NCI-H82 treated with DMSO at 0.1 percent for 48 hours (cell line): ENCODE results near the gene PSMD12.
"Not testable (repeated sequence)": the region's sequence is repeated elsewhere in the genome, so short reads cannot be mapped to it uniquely, and the experiment has no call there.

Experiments
- DNase-seq: peaks from one replicate; lab custom pipeline; 2025; ENCODE audit not compliant: unreplicated experiment; lab: John Stamatoyannopoulos, UW

The PSMD12 gene

GRCh38 chr17:67359960-67360791 lies 6.2 kb downstream of the PSMD12 start:
- DNase-seq, result peak; percentile 16

GRCh38 chr17:67358612-67359011 lies 7.8 kb downstream of the PSMD12 start:
- DNase-seq, result no peak

- DNase-seq, result no peak
Measured at GRCh38 chr17:67353929-67354574, 12.3 kb downstream of the PSMD12 start.

DNA sequence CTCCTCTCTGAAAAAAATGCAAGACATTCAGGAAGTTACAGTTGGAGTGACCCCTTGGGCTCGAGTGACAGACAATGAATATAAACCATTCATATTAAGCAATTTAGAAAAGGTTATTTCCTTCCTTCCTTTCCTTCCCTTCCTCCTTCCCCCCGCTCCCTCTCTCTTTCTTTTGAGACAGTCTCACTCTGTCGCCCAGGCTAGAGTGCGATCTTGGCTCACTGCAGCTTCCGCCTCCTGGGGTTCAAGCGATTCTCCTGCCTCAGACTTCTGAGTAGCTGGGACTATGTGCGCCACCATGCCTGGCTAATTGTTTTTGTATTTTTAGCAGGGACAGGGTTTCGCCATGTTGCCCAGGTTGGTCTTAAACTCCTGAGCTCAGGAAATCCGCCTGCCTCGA lies 13.2 kb downstream of the PSMD12 start:
- DNase-seq, result no peak

DNA sequence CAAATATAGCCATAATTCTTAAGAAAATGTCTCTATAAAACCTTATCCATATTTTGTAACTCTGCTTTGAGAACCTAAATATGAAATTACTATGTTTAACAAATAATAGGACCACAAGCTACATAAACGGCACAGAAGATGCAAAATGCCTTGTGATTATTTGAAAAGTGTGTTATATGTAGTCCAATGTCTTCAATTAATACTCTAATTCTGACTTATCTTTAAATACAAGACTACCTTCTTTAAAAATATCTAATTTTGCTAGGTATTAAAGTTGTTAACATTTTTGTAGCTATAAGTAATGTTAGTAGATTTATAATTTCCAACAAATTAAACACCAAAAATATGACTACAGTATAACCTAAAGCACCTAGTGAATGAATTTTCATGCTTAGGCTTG lies 17.0 kb downstream of the PSMD12 start:
- DNase-seq, result no peak

GRCh38 chr17:67347826-67348225 lies 18.6 kb downstream of the PSMD12 start:
- DNase-seq, result no peak

DNA sequence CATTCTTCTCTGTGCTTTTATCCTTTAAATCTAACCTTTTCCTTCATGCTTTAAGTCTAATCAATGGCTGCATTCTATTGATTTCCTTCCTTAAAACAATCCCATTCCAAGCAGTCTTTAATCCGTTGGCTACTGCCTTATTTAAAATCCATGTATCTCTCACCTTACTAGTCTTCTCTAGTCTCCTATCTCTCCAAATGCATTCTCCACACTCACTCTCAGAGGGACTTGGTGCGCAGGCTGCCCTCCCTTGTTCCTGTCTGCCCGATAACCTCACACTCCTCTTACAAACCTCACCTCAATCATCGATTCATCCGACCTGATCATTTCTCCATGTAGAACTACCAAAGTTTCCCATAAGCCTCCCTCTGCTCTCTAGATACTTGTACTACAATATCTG lies 23.1 kb downstream of the PSMD12 start:
- DNase-seq, result no peak

DNA sequence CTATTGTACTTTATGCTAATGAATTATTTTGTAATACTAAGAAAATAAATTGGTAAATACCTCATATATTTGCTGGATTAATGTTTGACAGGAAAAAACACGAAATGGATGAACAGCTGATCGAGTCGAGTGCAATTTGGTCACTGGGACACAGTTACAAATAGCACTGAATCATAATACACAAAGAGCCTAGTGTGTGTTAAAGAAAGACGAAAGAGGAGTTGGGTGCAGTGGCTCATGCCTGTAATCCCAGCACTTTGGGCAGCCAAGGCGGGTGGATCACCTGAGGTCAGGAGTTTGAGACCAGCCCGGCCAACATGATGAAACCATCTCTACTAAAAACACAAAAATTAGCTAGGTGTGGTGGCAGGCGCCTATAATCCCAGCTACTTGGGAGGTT lies 28.0 kb downstream of the PSMD12 start:
- not testable (repeated sequence) for DNase-seq

GRCh38 chr17:67336859-67337258 lies 29.5 kb downstream of the PSMD12 start:
- DNase-seq, result no peak

DNA sequence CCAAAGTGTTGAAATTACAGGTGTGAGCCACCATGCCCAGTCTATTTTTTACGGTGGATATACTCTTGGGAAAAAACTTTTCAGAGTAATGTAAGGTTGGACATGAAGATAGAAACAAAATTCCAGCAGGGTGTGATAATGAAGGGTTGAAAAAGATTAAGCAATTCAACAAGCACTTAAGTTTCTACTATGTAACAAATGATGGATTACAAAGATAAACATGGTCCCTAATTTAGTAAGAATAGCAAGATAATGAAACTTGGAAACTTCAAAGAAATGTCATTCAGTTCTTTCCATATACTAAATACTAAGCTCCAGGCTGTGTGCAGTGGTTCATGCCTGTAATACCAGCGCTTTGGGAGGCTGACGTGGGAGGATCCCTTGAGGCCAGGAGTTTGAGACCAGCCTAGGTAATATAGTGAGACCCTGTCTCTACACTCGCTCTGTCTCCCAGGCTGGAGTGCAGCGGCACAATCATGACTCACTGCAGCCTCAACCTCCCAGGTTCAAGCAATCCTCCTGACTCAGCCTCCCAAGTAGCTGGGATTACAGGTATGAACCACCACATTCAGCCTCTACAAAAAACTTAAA lies 31.0 kb downstream of the PSMD12 start:
- no peak for DNase-seq

- DNase-seq, result not testable (repeated sequence)
Measured at GRCh38 chr17:67332162-67332508, 34.2 kb downstream of the PSMD12 start.

GRCh38 chr17:67331381-67332161 lies 34.8 kb downstream of the PSMD12 start:
- not testable (repeated sequence) for DNase-seq

DNA sequence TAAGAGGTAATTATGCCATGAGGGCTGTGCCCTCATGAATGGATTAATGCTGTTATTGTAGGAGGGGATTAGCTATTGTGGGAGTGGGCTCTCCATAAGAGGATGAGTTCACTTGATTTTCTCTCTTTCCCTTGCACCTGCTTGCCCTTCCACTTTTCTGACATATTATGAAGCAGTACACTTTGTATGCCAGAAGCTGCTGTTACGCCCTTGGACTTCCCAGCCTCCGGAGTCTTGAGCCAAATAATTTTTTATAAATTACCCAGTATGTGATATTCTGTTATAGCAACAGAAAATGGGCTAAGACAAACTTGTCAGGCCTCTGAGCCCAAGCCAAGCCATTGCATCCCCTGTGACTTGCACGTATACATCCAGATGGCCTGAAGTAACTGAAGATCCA lies 38.4 kb downstream of the PSMD12 start:
- DNase-seq, result peak; percentile 95

GRCh38 chr17:67326959-67327745 lies 39.2 kb downstream of the PSMD12 start:
- peak; percentile 95 for DNase-seq

DNA sequence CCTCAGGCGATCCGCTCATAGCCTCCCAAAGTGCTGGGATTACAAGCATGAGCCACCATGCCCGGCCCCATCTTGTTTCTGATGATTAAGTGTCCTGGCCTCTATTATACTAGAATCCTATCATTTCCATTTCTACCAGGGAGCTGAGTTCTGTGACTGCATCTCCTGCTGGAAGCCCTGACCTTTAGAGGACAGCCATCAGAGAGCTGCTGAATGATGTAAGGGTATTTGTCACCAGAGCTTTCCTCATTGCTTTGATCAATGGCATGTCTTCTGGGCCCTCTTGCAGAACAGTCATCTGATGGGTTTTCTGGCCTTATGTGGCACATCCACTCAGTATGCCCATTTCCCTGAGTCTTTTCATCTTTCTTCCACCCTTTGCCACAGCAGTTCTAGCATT lies 39.9 kb downstream of the PSMD12 start:
- DNase-seq, result no peak

DNA sequence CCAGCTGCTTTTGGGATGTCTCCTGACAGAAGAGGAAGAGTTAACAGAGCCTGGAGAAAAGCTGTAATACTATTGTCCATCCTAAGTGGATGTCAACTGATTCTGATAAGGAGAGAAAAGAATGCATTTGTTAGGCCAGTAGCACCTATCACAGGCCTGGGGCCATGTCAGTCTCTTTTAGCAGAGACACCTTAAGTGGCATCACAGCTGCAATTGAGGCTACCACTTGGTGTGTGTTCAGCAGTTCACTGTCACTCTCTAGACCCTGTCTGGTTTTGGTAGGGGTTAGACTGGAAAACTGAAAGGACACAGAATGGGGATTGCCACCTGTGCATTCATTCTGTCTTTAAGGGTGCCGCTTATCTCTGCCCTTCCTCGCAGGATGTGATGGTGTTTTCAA lies 42.0 kb downstream of the PSMD12 start:
- DNase-seq, result no peak

DNA sequence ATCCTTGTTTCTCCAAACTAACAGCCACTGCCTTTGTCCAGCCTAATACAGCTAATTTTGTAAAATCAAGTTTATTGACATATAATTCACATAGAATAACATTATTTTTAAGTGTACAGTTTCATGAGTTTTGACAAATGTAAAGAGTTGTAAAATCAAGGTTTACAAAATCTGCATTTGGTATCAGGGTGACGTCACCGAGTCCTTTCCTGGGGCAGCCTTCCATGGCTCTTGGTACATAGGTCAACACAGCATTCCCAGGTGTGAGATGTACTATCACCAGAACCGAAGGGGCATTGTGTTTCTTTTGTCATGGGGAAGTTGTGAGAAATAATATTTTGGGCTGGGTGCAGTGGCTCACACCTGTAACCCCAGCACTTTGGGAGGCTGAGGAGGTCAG lies 42.9 kb downstream of the PSMD12 start:
- DNase-seq, result no peak

- DNase-seq, result peak; percentile 97
Measured at GRCh38 chr17:67322042-67322787, 44.2 kb downstream of the PSMD12 start.

DNA sequence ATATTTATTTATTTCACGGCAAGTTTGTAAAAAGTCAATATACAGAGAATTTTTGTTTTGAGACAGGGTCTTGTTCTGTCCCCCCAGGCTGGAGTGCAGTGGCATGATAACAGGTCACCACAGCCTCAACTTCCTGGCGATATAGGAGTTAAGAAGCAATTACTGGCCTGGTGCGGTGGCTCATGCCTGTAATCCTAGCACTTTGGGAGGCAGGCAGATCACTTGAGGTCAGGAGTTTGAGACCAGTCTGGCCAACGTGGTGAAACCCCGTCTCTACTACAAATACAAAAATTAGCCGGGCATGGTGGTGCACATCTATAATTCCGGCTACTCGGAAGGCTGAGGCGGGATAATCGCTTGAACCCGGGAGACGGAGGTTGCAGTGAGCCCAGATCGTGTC lies 44.9 kb downstream of the PSMD12 start:
- DNase-seq, result peak; percentile 25

GRCh38 chr17:67316781-67317180 lies 49.6 kb downstream of the PSMD12 start:
- DNase-seq, result no peak
